GM21576 (cell line): ENCODE results near the gene PLCB4.
"Not testable (repeated sequence)": the region's sequence is repeated elsewhere in the genome, so short reads cannot be mapped to it uniquely, and the experiment has no call there.

Experiments
- ATAC-seq: cut with Tn5 transposase; IDR thresholded peaks from one replicate; pipeline ENCODE4 v1.9.1; 2021; ENCODE audit warnings: mild to moderate bottlenecking, moderate library complexity; ENCODE audit not compliant: unreplicated experiment

The PLCB4 gene

GRCh38 chr20:9349249-9349648 is 280.4 kb downstream of the PLCB4 start:
- ATAC-seq = no peak

GRCh38 chr20:9352739-9353138 is 283.9 kb downstream of the PLCB4 start:
- no peak for ATAC-seq

- no peak for ATAC-seq
Measured at GRCh38 chr20:9353180-9353915, 284.5 kb downstream of the PLCB4 start.

GRCh38 chr20:9353916-9354276 is 285.0 kb downstream of the PLCB4 start:
- no peak for ATAC-seq

- no peak for ATAC-seq
Measured at GRCh38 chr20:9354579-9354978, 285.7 kb downstream of the PLCB4 start.

GRCh38 chr20:9358001-9358400 is 289.1 kb downstream of the PLCB4 start:
- no peak for ATAC-seq

GRCh38 chr20:9359561-9360308 is 290.8 kb downstream of the PLCB4 start:
- ATAC-seq = no peak

- no peak for ATAC-seq
Measured at GRCh38 chr20:9360431-9360830, 291.5 kb downstream of the PLCB4 start.

GRCh38 chr20:9363673-9364072 is 294.8 kb downstream of the PLCB4 start:
- no peak for ATAC-seq

- no peak for ATAC-seq
Measured at GRCh38 chr20:9367328-9367727, 298.4 kb downstream of the PLCB4 start.

GRCh38 chr20:9367746-9368145 is 298.9 kb downstream of the PLCB4 start:
- ATAC-seq = no peak

GRCh38 chr20:9368893-9369292 is 300.0 kb downstream of the PLCB4 start:
- no peak for ATAC-seq

GRCh38 chr20:9369557-9369956 is 300.7 kb downstream of the PLCB4 start:
- ATAC-seq = no peak

- no peak for ATAC-seq
Measured at GRCh38 chr20:9374072-9374471, 305.2 kb downstream of the PLCB4 start.

- no peak for ATAC-seq
Measured at GRCh38 chr20:9374480-9374879, 305.6 kb downstream of the PLCB4 start.

- no peak for ATAC-seq
Measured at GRCh38 chr20:9375221-9375681, 306.4 kb downstream of the PLCB4 start.

GRCh38 chr20:9377007-9377406 is 308.1 kb downstream of the PLCB4 start:
- no peak for ATAC-seq

- not testable (repeated sequence) for ATAC-seq
Measured at GRCh38 chr20:9385345-9386310, 316.7 kb downstream of the PLCB4 start.

- no peak for ATAC-seq
Measured at GRCh38 chr20:9388160-9388812, 319.4 kb downstream of the PLCB4 start.

- ATAC-seq = no peak
Measured at GRCh38 chr20:9388813-9389161, 319.9 kb downstream of the PLCB4 start.

- ATAC-seq = no peak
Measured at GRCh38 chr20:9389346-9389745, 320.5 kb downstream of the PLCB4 start.
